ENCODE measurements around the gene FAM184A. TPM values are rescaled to one million over a fixed set of nuclear protein-coding genes. Genes with fewer than 3 reads are reported as not detected.

The FAM184A gene
- total RNA-seq, 4 donors from 2014 or later = 3.0 to 14.3 (median 6.3) TPM

DNA sequence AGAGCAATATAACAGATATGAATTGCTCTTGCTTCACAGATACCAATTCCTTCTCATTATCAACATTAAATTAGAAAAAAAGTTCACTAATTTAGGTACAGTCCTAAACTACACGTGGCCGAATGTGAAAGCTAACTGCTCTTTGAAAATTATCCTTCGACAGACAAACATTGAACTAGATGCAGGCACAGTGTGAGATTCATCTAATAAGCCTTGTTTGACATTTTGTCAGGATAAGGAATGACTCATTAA lies 1.1 kb downstream of the FAM184A start:
- TF ChIP-seq, protein P1, sequence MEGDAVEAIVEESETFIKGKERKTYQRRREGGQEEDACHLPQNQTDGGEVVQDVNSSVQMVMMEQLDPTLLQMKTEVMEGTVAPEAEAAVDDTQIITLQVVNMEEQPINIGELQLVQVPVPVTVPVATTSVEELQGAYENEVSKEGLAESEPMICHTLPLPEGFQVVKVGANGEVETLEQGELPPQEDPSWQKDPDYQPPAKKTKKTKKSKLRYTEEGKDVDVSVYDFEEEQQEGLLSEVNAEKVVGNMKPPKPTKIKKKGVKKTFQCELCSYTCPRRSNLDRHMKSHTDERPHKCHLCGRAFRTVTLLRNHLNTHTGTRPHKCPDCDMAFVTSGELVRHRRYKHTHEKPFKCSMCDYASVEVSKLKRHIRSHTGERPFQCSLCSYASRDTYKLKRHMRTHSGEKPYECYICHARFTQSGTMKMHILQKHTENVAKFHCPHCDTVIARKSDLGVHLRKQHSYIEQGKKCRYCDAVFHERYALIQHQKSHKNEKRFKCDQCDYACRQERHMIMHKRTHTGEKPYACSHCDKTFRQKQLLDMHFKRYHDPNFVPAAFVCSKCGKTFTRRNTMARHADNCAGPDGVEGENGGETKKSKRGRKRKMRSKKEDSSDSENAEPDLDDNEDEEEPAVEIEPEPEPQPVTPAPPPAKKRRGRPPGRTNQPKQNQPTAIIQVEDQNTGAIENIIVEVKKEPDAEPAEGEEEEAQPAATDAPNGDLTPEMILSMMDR (IDR thresholded peaks at IDR 0.05) = no peak
- DNase-seq (ENCODE audit: low spot score) (no peak), ATAC-seq (ENCODE audit: low FRiP score) (no peak)

DNA sequence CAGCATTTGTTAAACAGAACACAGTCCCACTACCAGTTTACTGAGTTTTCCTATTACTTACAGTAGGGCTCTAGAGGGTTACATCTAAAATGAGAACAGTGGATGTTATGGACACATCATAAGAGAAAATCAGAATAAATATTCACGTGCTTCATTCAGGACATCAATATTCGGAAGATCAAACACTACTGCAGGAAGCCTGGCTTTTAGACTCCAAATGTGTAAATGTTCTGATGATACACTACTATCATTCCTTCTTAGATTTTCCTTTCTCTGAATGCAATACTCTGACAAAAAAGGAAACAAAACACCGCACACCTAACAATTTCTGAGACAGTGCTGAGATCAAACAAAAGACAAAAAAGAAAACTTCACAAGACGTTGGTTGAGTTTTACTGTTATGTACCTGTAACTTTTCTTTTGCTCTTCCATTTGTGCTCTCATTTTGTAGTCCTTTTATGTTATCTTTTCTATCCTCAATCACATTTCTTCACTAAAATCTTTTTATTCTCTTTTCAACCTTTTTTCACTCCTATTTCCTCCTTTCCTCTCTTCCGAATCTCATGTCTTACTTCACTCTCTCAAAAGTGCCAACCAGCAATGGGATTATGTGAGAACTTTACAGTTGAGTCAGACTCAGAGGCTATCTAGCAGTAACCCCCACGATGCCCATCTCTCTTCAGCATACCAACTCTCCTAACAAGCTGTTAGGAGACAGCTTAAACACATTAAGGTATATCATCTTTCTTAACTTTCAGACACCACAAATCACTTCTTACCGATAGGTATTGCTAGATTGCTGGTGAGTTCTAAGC lies 1.7 kb downstream of the FAM184A start:
- TF ChIP-seq, protein P1 (IDR thresholded peaks at IDR 0.05) = no peak
- ATAC-seq (ENCODE audit: low FRiP score) (no peak), DNase-seq (ENCODE audit: low spot score) (no peak)

DNA sequence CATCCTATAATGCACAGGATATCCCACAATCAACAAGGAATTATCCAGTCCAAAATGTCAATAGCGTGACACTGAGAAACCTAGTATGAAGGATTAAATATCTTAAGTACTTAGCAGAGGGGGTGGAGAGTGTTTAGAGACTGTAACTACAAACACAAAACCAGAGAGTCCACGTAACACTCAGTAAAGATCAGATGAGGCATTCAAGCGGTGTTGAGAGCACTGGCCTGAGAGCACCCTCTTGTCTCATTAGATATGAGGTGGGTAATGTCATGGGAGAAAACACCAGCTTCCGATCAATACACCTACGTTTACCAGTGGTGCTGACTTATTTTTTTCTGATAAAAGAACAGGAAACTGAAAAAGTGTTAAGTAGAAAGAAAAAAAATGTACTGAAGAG lies 2.3 kb downstream of the FAM184A start:
- DNase-seq (ENCODE audit: low spot score) (no peak), ATAC-seq (ENCODE audit: low FRiP score) (no peak)
- TF ChIP-seq, protein P1 (IDR thresholded peaks at IDR 0.05) = no peak

DNA sequence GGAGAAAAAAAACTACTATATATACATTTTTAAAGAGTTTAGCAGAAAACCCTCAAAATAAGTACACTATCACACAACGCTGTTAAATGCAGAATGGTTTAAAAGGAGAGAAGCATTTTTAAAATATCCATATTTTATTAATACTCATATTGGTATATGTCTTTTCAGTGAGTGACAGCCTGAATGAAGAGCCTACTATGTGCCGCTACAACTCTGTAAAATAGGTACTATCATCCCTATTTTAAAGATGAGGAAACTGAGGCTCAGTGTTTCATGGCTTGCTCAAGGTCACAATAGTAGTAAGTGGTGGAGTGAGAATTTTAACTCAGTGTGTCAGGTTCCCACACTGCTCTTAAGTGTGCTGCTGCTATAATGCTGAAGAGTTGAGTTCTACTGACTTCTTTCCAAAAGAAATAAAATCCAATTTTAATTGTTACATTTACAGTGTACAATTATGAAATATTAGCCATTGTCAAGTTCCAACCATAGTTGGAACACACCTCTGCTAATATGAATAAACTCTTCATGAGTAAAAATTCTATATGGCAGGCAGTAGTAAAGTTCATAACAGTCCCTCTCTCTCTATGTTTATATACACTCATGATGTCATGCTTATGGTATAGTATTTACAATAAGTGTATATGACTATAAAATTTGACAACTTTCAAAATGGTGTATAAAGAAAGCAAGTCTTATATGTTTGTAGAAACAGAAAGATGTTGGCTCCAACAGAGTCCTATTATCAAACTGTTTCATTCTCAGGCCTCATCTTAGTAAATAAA lies 3.1 kb downstream of the FAM184A start:
- DNase-seq (ENCODE audit: low spot score) = no peak
- TF ChIP-seq, protein P1 (IDR thresholded peaks at IDR 0.05) = no peak
- ATAC-seq (ENCODE audit: low FRiP score) = no peak

DNA sequence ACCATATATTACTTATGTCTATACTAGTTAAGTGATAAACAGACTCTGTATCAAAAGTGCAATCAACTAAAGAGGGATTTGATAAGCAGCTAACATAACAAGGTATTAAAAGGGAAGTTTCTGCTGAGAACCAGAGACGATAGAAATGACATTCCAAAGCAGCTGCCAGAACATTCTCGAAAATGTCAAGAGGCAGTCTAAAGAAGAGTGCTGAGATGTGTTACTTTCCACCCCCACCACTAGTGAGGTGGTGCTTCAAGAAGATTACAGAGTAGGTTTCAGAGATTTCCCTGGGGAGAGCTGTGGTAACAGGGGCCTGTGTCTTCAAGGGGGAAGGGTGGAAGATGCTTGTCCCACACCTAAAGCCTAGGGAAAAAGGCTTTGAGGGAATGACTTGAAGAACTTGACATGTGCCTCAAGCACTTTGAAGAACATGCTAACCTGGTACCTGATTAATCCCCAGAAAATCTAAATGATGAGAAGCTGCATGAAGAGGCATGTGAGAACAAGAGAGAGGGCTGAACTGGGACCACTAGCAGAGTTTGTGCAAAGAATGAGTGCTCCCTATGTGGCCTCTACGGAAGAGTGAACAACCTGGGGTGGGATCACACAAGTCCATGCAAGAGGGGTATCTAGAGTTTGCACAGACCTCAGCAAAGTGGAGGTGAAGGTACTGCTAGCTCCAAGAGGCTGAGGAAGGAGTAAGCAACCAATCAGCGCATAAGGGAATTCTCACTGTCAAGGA lies 5.0 kb downstream of the FAM184A start:
- ATAC-seq (ENCODE audit: low FRiP score) (no peak), DNase-seq (ENCODE audit: low spot score) (no peak)
- TF ChIP-seq, protein P1 (IDR thresholded peaks at IDR 0.05) = no peak

DNA sequence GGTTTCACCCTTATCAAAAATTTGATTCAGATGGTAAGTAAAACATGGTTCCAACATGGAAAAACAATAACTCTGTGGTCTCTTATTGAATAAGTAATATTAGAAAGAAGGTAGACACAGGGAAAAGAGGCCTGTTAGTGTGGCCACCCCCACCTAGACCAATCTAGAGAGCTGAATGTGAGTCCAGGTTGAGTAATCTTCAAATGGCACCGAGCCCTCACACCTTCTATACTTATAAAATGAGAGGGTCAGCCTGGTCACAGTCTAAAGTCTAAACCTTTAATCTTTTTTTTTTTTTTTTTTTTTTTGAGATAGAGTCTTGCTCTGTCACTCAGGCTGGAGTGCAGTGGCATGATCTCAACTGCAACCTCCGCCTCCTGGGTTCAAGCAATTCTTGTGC lies 6.9 kb downstream of the FAM184A start:
- TF ChIP-seq, protein P1 (IDR thresholded peaks at IDR 0.05) = no peak
- ATAC-seq (ENCODE audit: low FRiP score) (no peak), DNase-seq (ENCODE audit: low spot score) (no peak)
